Small intestine (tissue), 7 donors: Measurements from ENCODE around the gene NPAS1. TPM values are rescaled to one million over a fixed set of nuclear protein-coding genes. Genes with fewer than 3 reads are reported as not detected.
"Not testable (repeated sequence)": the region's sequence is repeated elsewhere in the genome, so short reads cannot be mapped to it uniquely, and the experiment has no call there.

Experiments
- DNase-seq, 2 donors: peaks; one replicate each; pipeline versions ENCODE4 v3.0.0 to v3.0.0-alpha.2; 2013
- FAIRE-seq: peaks from 2 replicates; lab custom pipeline; 2012; peaks lifted over from hg19 to GRCh38; lab: Jason Lieb, UNC
- H3K27ac ChIP-seq, 3 donors: one replicate each; pipeline ENCODE4 v1.5.1; 2013; ENCODE audit warnings: low read length in 2 of 3, mild to moderate bottlenecking in 2 of 3, control low read depth in 1 of 3, inconsistent platforms in 1 of 3, low read depth in 1 of 3, moderate library complexity in 1 of 3
- H3K27me3 ChIP-seq, 3 donors: one replicate each; pipeline ENCODE4 v1.6.1; 2013; ENCODE audit warnings: low read length in 3 of 3, inconsistent platforms in 1 of 3; ENCODE audit not compliant: control insufficient read depth in 3 of 3, insufficient read depth in 3 of 3
- H3K36me3 ChIP-seq, 3 donors: one replicate each; pipeline ENCODE4 v1.6.1; 2013; ENCODE audit warnings: low read length in 3 of 3, inconsistent platforms in 1 of 3, low read depth in 1 of 3, mild to moderate bottlenecking in 1 of 3, moderate library complexity in 1 of 3; ENCODE audit not compliant: control insufficient read depth in 3 of 3, insufficient read depth in 2 of 3
- H3K4me1 ChIP-seq, 3 donors: one replicate each; pipeline ENCODE4 v1.6.1; 2013; ENCODE audit warnings: low read length in 2 of 3, inconsistent platforms in 1 of 3, low read depth in 1 of 3, mild to moderate bottlenecking in 1 of 3, moderate library complexity in 1 of 3; ENCODE audit not compliant: control insufficient read depth in 3 of 3, insufficient read depth in 2 of 3
- H3K4me3 ChIP-seq, 3 donors: one replicate each; pipeline ENCODE4 v1.5.1; 2013; ENCODE audit warnings: low read length in 3 of 3, control low read depth in 1 of 3, inconsistent platforms in 1 of 3, low read depth in 1 of 3, mild to moderate bottlenecking in 1 of 3, moderate library complexity in 1 of 3
- H3K9me3 ChIP-seq, 2 donors: one replicate each; pipeline ENCODE4 v1.6.1; 2013; ENCODE audit warnings: low read depth in 1 of 2, low read length in 1 of 2; ENCODE audit not compliant: control insufficient read depth in 2 of 2, insufficient read depth in 1 of 2
- WGBS, 3 donors: extraction: QIAGEN DNeasy Blood & Tissue Kit; methylation state at CpG; one replicate each; pipeline ENCODE4 v1.1.7; 2013; 5-methylcytosine and 5-hydroxymethylcytosine counted together
- polyA plus RNA-seq, 4 donors: library from polyadenylated mRNA; stranded (reverse) in 3 of 4; unstranded in 1 of 4; fragments of 200-250 nt in 3 of 4; fragments of 120-200 nt in 1 of 4; gene quantifications; one replicate each; pipeline versions ENCODE4 v1.2.1 to v1.2.3, GENCODE V29; 2013
- donor health status: healthy with polysubstance abuse.
- donor health status: control.
- donor health status: control.
- donor health status: Bipolar disorder and iron deficiency.
- donor health status: healthy.

The NPAS1 gene
- polyA plus RNA-seq, 4 donors, result 0.24 to 0.44 TPM; not detected in 2

DNA sequence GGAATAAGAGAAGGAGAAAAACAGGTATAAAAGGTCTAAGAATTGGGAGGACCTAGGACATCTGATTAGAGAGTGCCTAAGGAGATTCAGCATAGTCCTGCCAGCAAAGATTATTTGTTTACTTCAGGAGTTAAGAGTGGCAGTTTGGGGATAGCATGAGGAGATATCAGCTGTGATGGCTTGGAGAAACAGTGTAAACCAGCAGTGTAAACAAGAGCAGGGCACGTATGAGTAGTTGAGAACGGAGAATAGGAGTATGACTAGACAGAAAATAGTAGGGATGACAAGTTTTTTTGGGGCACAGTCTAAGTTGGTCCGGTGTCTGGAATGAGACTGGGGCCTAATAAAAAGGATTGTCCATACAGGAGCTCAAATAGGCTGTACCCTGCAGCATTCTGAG, 30.9 kb downstream of the NPAS1 start:
- H3K4me1 ChIP-seq, DNase-seq, FAIRE-seq, H3K36me3 ChIP-seq, H3K27me3 ChIP-seq, H3K9me3 ChIP-seq, H3K4me3 ChIP-seq, H3K27ac ChIP-seq: not testable (repeated sequence)
- WGBS, 3 donors, result 73 to 79% (median 73%) methylated on average over 2 to 3 of the region's 3 CpGs

DNA sequence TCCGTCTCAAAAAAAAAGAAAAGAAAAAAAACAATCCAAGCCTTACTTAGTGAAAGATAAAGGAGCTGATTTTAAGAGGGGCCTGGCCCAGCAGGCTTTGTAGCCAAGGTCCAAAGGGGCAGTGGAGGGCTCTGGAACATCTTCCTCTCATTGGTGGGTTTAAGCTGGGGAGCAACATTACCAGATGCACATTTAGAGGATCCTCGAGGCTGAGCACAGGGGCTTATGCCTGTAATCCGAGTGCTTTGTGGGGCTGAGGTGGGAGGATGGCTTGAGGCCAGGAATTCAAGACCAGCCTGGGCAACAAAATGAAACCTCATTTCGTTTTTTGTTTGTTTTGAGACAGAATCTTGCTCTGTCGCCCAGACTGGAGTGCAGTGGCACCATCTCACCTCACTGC, 36.8 kb downstream of the NPAS1 start:
- no peak overlapping the region for H3K27ac ChIP-seq
- FAIRE-seq (no peak), DNase-seq (no peak)
- H3K36me3 ChIP-seq, result no peaks in the 10 kb centered on the region
- H3K4me1 ChIP-seq, result peaks cover 0 to 8% (median 0%) of the 10 kb centered on the region in 3 donors
- 49 to 64% (median 62%) methylated on average over 5 of the region's 5 CpGs for WGBS, 3 donors
- no peaks in the 10 kb centered on the region for H3K9me3 ChIP-seq
- H3K4me3 ChIP-seq, result no peak overlapping the region
- peaks cover 0 to 3% (median 0%) of the 10 kb centered on the region in 3 donors for H3K27me3 ChIP-seq

GRCh38 chr19:47057328-47057727, 37.7 kb downstream of the NPAS1 start:
- Histone ChIP-seq H3K4me1 (peaks cover 0 to 8% (median 0%) of the 10 kb centered on the region in 3 donors), H3K27me3 (peaks cover 0 to 3% (median 0%) of the 10 kb centered on the region in 3 donors), H3K36me3 (peaks cover 0 to 4% (median 0%) of the 10 kb centered on the region in 3 donors), H3K4me3 (no peak overlapping the region), H3K9me3 (no peaks in the 10 kb centered on the region), H3K27ac (no peak overlapping the region)
- WGBS, 3 donors, result 66 to 70% (median 66%) methylated on average over 2 of the region's 2 CpGs
- no peak for FAIRE-seq
- peak in 1 of 2 donors; percentile 35 for DNase-seq

- FAIRE-seq (no peak), DNase-seq (peak; percentile 51 to 71)
- WGBS, 3 donors, result 21 to 55% (median 32%) methylated on average over 11 of the region's 11 CpGs
- Histone ChIP-seq H3K4me3 (no peak overlapping the region), H3K4me1 (peaks cover 0 to 8% (median 0%) of the 10 kb centered on the region in 3 donors), H3K36me3 (peaks cover 0 to 12% (median 0%) of the 10 kb centered on the region in 3 donors), H3K27ac (no peak overlapping the region), H3K9me3 (no peaks in the 10 kb centered on the region), H3K27me3 (peaks cover 0 to 3% (median 0%) of the 10 kb centered on the region in 3 donors)
These were observed 39.0 kb downstream of the NPAS1 start for GRCh38 chr19:47058621-47059022.

GRCh38 chr19:47063874-47064273, 44.2 kb downstream of the NPAS1 start:
- no peak overlapping the region for H3K4me3 ChIP-seq
- peaks cover 0 to under 1% (median 0%) of the 10 kb centered on the region in 3 donors for H3K4me1 ChIP-seq
- WGBS, 3 donors, result 87 to 91% (median 87%) methylated on average over 6 of the region's 6 CpGs
- H3K9me3 ChIP-seq, result no peaks in the 10 kb centered on the region
- no peak overlapping the region for H3K27ac ChIP-seq
- DNase-seq (no peak), FAIRE-seq (no peak)
- peaks cover 17 to 60% (median 19%) of the 10 kb centered on the region in 3 donors for H3K36me3 ChIP-seq
- no peaks in the 10 kb centered on the region for H3K27me3 ChIP-seq

DNA sequence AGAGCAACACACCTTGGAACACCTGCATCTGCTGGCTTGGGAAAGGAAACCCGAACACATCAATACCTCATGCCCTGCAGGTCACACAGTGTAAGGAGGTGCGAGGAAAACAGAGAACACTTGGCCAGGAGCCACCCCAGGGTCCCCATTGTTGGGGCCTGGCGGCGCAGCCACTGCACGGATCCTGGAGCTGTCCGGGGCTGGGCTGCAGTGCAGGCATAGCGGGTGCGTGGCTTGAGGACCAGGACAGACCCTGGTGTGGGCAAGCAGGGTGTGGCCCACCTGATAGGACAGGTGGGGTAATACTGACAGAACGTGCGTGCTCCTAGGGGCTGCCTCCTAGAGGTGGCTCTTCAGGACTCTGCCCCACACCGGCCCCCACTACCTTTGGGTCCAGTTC, 45.6 kb downstream of the NPAS1 start:
- Histone ChIP-seq H3K36me3 (peaks cover 19 to 73% (median 22%) of the 10 kb centered on the region in 3 donors), H3K27ac (no peak overlapping the region), H3K9me3 (no peaks in the 10 kb centered on the region), H3K27me3 (no peaks in the 10 kb centered on the region), H3K4me3 (no peak overlapping the region), H3K4me1 (no peaks in the 10 kb centered on the region)
- 90 to 93% (median 91%) methylated on average over 11 of the region's 11 CpGs for WGBS, 3 donors
- no peak for DNase-seq
- no peak for FAIRE-seq

DNA sequence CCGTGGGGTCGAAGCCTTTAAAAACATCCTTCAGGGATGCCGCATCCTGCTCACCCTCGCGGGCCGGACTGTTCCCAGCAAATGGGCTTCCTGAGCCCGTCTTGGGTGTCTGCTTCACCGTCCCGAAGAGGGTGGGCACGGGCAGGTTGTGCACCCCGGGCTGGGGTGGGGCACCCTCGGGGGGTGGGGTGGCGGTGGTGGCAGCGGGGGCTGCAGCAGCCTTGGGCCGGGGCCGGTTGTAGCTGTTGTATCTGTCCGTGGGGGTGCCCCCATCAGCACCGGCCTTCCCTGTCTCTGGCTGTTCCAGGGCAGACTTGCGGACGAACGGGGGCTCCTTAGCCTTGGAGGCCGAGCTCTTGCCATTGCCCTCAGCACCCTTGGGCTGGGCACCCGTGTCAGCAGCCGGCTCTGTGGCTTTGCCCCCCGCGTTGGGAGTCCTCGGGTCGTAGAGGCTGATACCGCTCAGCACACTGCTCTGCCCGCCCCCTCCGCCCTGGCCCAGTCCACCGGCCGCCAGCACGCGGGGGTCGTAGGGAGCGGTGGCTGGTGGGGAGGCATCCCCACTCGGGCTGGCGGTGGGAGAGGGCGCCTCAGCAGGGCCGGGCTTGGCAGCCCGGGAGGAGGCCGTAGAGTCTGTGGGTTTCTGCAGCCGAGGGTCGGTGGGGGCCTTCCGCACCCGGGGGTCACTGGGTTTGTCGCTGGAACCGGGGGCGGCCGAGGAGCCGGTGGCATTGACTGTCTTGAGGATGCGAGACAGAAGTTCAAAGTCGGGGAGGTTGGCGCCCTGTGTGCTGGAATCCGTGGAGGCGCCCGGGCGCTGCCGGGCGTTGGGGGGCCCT, 47.0 kb downstream of the NPAS1 start:
- no peaks in the 10 kb centered on the region for H3K4me1 ChIP-seq
- no peak overlapping the region for H3K4me3 ChIP-seq
- H3K27ac ChIP-seq, result no peak overlapping the region
- 88 to 93% (median 90%) methylated on average over 49 to 61 of the region's 61 CpGs for WGBS, 3 donors
- H3K36me3 ChIP-seq, result peaks cover 23 to 87% (median 25%) of the 10 kb centered on the region in 3 donors
- H3K27me3 ChIP-seq, result no peaks in the 10 kb centered on the region
- DNase-seq (no peak), FAIRE-seq (no peak)
- no peaks in the 10 kb centered on the region for H3K9me3 ChIP-seq

- peaks cover 30 to 90% (median 31%) of the 10 kb centered on the region in 3 donors for H3K36me3 ChIP-seq
- H3K27me3 ChIP-seq, result no peaks in the 10 kb centered on the region
- H3K4me1 ChIP-seq, result no peaks in the 10 kb centered on the region
- H3K4me3 ChIP-seq, result no peak overlapping the region
- DNase-seq (no peak), FAIRE-seq (no peak)
- H3K9me3 ChIP-seq, result no peaks in the 10 kb centered on the region
- WGBS, 3 donors, result 95 to 97% (median 96%) methylated on average over 32 to 36 of the region's 36 CpGs
- no peak overlapping the region for H3K27ac ChIP-seq
These were observed 47.7 kb downstream of the NPAS1 start for GRCh38 chr19:47067215-47067847.
